ENCODE results near the gene APOA4. TPM values are rescaled to one million over a fixed set of nuclear protein-coding genes. Genes with fewer than 3 reads are reported as not detected.

APOA4 gene
- polyA plus RNA-seq, 2 of the 4 experiments (the other 2 are of a cell fraction), result not detected

- POLR2A ChIA-PET, result interaction anchor here (0.9 kb wide), 1 partner anchor 30 kb away, joined by 3 read pairs; no protein-coding TSS in a partner anchor
Measured at GRCh38 chr11:116865696-116866095, 42.6 kb upstream of the APOA4 start.

GRCh38 chr11:116864531-116864930 lies 41.4 kb upstream of the APOA4 start:
- no peak for FAIRE-seq
- TF ChIP-seq HES2 (IDR thresholded peaks at IDR 0.05) (no peak), EP300 (IDR thresholded peaks at IDR 0.05) (no peak), RARB (CRISPR knock-in tag; IDR thresholded peaks at IDR 0.05) (no peak), FOSL2 (IDR thresholded peaks at IDR 0.05) (no peak), FOSL2 (CRISPR knock-in tag; IDR thresholded peaks at IDR 0.05) (no peak), JUN (IDR thresholded peaks at IDR 0.05) (no peak), CHD4 (IDR thresholded peaks at IDR 0.05; ENCODE audit: borderline replicate concordance) (no peak), CBX2 (IDR thresholded peaks at IDR 0.05; ENCODE audit: borderline replicate concordance, low read depth) (no peak)
- TF ChIP-seq, protein P1, sequence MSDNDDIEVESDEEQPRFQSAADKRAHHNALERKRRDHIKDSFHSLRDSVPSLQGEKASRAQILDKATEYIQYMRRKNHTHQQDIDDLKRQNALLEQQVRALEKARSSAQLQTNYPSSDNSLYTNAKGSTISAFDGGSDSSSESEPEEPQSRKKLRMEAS (IDR thresholded peaks at IDR 0.05), result no peak
- H3K9me3 ChIP-seq, result no peaks in the 10 kb centered on the region
- WGBS (ENCODE audit: missing lambda C conversion rate), result 93% methylated on average over 5 of the region's 5 CpGs
- ATAC-seq, result no peak
- H3K4me2 ChIP-seq, result no peak overlapping the region
- no peak overlapping the region for H3K4me3 ChIP-seq
- no peak for DNase-seq (ENCODE audit: low read depth in 1 of 2, low spot score in 1 of 2)
- ChIA-PET CTCF (interaction anchor here (1.1 to 2.5 kb wide), 3 partner anchors 10 to 365 kb away, joined by 4 to 17 read pairs (median 4); no protein-coding TSS in a partner anchor), POLR2A (no interaction called here)
- no peaks in the 10 kb centered on the region for H3K4me1 ChIP-seq
- no peak overlapping the region for H3K27ac ChIP-seq

More at GRCh38 chr11:116865696-116866095, 42.6 kb upstream of the APOA4 start:
- H3K4me3 ChIP-seq, result no peak overlapping the region
- CTCF ChIA-PET, result interaction anchor here (1.2 to 1.6 kb wide), 2 partner anchors 11 to 241 kb away, joined by 4 to 9 read pairs; no protein-coding TSS in a partner anchor
- WGBS (ENCODE audit: missing lambda C conversion rate), result 89% methylated on average over 1 of the region's 1 CpG
- TF ChIP-seq TFCP2L1 (CRISPR knock-in tag; IDR thresholded peaks at IDR 0.05) (no peak), MAFK (IDR thresholded peaks at IDR 0.05; ENCODE audit: partially characterized antibody) (no peak), TP53 (CRISPR knock-in tag; IDR thresholded peaks at IDR 0.05) (no peak), RCOR1 (IDR thresholded peaks at IDR 0.05; ENCODE audit: low read depth, low read length) (no peak), POLR2A (IDR thresholded peaks at IDR 0.05; ENCODE audit: low read length) (no peak), MYC (IDR thresholded peaks at IDR 0.05; ENCODE audit: borderline replicate concordance, low read length) (no peak), ZC3H11A (IDR thresholded peaks at IDR 0.05) (no peak), ATOH8 (CRISPR knock-in tag; IDR thresholded peaks at IDR 0.05; ENCODE audit: low read depth) (no peak), JUNB (IDR thresholded peaks at IDR 0.05) (no peak), BCL3 (IDR thresholded peaks at IDR 0.05) (no peak), FOSB (CRISPR knock-in tag; IDR thresholded peaks at IDR 0.05) (no peak), HOXA7 (CRISPR knock-in tag; IDR thresholded peaks at IDR 0.05) (no peak)
- TF ChIP-seq, protein P2, sequence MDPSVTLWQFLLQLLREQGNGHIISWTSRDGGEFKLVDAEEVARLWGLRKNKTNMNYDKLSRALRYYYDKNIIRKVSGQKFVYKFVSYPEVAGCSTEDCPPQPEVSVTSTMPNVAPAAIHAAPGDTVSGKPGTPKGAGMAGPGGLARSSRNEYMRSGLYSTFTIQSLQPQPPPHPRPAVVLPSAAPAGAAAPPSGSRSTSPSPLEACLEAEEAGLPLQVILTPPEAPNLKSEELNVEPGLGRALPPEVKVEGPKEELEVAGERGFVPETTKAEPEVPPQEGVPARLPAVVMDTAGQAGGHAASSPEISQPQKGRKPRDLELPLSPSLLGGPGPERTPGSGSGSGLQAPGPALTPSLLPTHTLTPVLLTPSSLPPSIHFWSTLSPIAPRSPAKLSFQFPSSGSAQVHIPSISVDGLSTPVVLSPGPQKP (IDR thresholded peaks at IDR 0.05; ENCODE audit: low read depth, low read length), result no peak
- FAIRE-seq, result no peak
- DNase-seq (ENCODE audit: low read depth in 1 of 2, low spot score in 1 of 2), result no peak
- no peak overlapping the region for H3K4me2 ChIP-seq
- no peaks in the 10 kb centered on the region for H3K4me1 ChIP-seq
- H3K9me3 ChIP-seq, result no peaks in the 10 kb centered on the region
- ATAC-seq, result no peak
- no peak overlapping the region for H3K27ac ChIP-seq

GRCh38 chr11:116862951-116863350 lies 39.8 kb upstream of the APOA4 start:
- DNase-seq (ENCODE audit: low read depth in 1 of 2, low spot score in 1 of 2) (no peak), FAIRE-seq (no peak), ATAC-seq (no peak)
- no peaks in the 10 kb centered on the region for H3K4me1 ChIP-seq
- H3K27ac ChIP-seq, result no peak overlapping the region
- no peaks in the 10 kb centered on the region for H3K9me3 ChIP-seq
- 89% methylated on average over 3 of the region's 3 CpGs for WGBS (ENCODE audit: missing lambda C conversion rate)
- no peak overlapping the region for H3K4me2 ChIP-seq
- POLR2A ChIA-PET, result no interaction called here
- CTCF ChIA-PET, result interaction anchor here (0.9 to 2.5 kb wide), 5 partner anchors 11 to 364 kb away, joined by 3 to 17 read pairs (median 3); no protein-coding TSS in a partner anchor
- H3K4me3 ChIP-seq, result no peak overlapping the region
- TF ChIP-seq ZNF302 (CRISPR knock-in tag; IDR thresholded peaks at IDR 0.05), result no peak
- no peak for TF ChIP-seq ZSCAN20 (CRISPR knock-in tag; IDR thresholded peaks at IDR 0.05)
- TF ChIP-seq JUN (IDR thresholded peaks at IDR 0.05), result no peak
- TF ChIP-seq NR3C1 (IDR thresholded peaks at IDR 0.05), result no peak
- TF ChIP-seq MYC (IDR thresholded peaks at IDR 0.05; ENCODE audit: borderline replicate concordance, low read length), result no peak
- no peak for TF ChIP-seq GATA3 (IDR thresholded peaks at IDR 0.05; ENCODE audit: borderline replicate concordance)
- TF ChIP-seq, protein P1 (IDR thresholded peaks at IDR 0.05), result no peak
- no peak for TF ChIP-seq TFCP2L1 (CRISPR knock-in tag; IDR thresholded peaks at IDR 0.05)
- no peak for TF ChIP-seq PBX3 (IDR thresholded peaks at IDR 0.05)
- no peak for TF ChIP-seq FOSB (CRISPR knock-in tag; IDR thresholded peaks at IDR 0.05)
- no peak for TF ChIP-seq FOSL2 (IDR thresholded peaks at IDR 0.05)
- TF ChIP-seq FOSL2 (CRISPR knock-in tag; IDR thresholded peaks at IDR 0.05), result no peak
- no peak for TF ChIP-seq RCOR1 (IDR thresholded peaks at IDR 0.05; ENCODE audit: low read depth, low read length)
- TF ChIP-seq CTCF (IDR thresholded peaks at IDR 0.05), result no peak
- TF ChIP-seq CHD4 (IDR thresholded peaks at IDR 0.05; ENCODE audit: borderline replicate concordance), result no peak
- no peak for TF ChIP-seq FOXS1 (CRISPR knock-in tag; IDR thresholded peaks at IDR 0.05)
